ENCODE data around the gene TCEAL7. TPM values are rescaled to one million over a fixed set of nuclear protein-coding genes. Genes with fewer than 3 reads are reported as not detected.
"Not testable (repeated sequence)": the region's sequence is repeated elsewhere in the genome, so short reads cannot be mapped to it uniquely, and the experiment has no call there.

TCEAL7 gene
- total RNA-seq (10 to 100 TPM in 1 of 4 donors, 1 to 10 TPM in 2, under 1 TPM in 1; 0.78 to 11.8 (median 1.1) TPM), polyA plus RNA-seq (1 to 10 TPM; 1.3 to 1.4 (median 1.4) TPM)
- long read RNA-seq, donor 1, result 0 reads
- long read RNA-seq, donor 2, partial matches to known transcripts, result 0 of 1 reads
- long read RNA-seq, donor 2, other reads (novel, unspliced or antisense), result 0 of 1 reads

GRCh38 chrX:103329991-103330390 lies at the start of gene TCEAL7:
TSS of gene TCEAL7 (plus strand) at chrX:103330239. CDS start at chrX:103331404, 1,165 bp downstream.
- DNase-seq, result peak in 1 of 2 donors; percentile 44
- no peaks in the 10 kb centered on the region for H3K4me1 ChIP-seq
- intact Hi-C loops (cut with DNase I), result no loop called here
- no peaks in the 10 kb centered on the region for H3K9me3 ChIP-seq
- H3K27ac ChIP-seq, result no peak within 1 kb of the TSS
- no peak for TF ChIP-seq CTCF (IDR thresholded peaks at IDR 0.05)
- peak in 1 of 4 donors; percentile 42 for ATAC-seq
- H3K27me3 ChIP-seq (ENCODE audit: insufficient read depth in 3 of 3, low read length in 2 of 3), result peaks cover 0 to 41% (median 0%) of the 10 kb centered on the region in 3 donors
- WGBS, 3 donors, result 0 to 21% (median 8%) methylated on average over 7 to 11 of the region's 11 CpGs
- no peaks in the 10 kb centered on the region for H3K36me3 ChIP-seq (ENCODE audit: insufficient read depth in 1 of 2, low read depth in 1 of 2)
- H3K4me3 ChIP-seq, result peak within 1 kb of the TSS; percentile 30

GRCh38 chrX:103293118-103293517 lies 36.9 kb upstream of the TCEAL7 start:
- H3K4me3 ChIP-seq, result no peak overlapping the region
- no peak for TF ChIP-seq CTCF (IDR thresholded peaks at IDR 0.05)
- no peaks in the 10 kb centered on the region for H3K4me1 ChIP-seq
- DNase-seq (no peak), ATAC-seq (no peak)
- no peaks in the 10 kb centered on the region for H3K36me3 ChIP-seq (ENCODE audit: insufficient read depth in 1 of 2, low read depth in 1 of 2)
- 85 to 96% (median 95%) methylated on average over 2 of the region's 2 CpGs for WGBS, 3 donors
- intact Hi-C loops (cut with DNase I), result no loop called here
- H3K27ac ChIP-seq, result no peak overlapping the region
- peaks cover 12% of the 10 kb centered on the region for H3K9me3 ChIP-seq
- H3K27me3 ChIP-seq (ENCODE audit: insufficient read depth in 3 of 3, low read length in 2 of 3), result peaks cover 0 to 16% (median 0%) of the 10 kb centered on the region in 3 donors

GRCh38 chrX:103304705-103305104 lies 25.3 kb upstream of the TCEAL7 start:
- Histone ChIP-seq H3K27ac (no peak overlapping the region), H3K4me1 (no peaks in the 10 kb centered on the region), H3K9me3 (no peaks in the 10 kb centered on the region), H3K4me3 (no peak overlapping the region), H3K27me3 (ENCODE audit: insufficient read depth in 3 of 3, low read length in 2 of 3) (peaks cover 0 to 11% (median 0%) of the 10 kb centered on the region in 3 donors), H3K36me3 (ENCODE audit: insufficient read depth in 1 of 2, low read depth in 1 of 2) (no peaks in the 10 kb centered on the region)
- TF ChIP-seq CTCF (IDR thresholded peaks at IDR 0.05), result no peak
- intact Hi-C loops (cut with DNase I), result no loop called here
- ATAC-seq (no peak), DNase-seq (no peak)

GRCh38 chrX:103305666-103306065 lies 24.4 kb upstream of the TCEAL7 start:
- H3K27ac ChIP-seq; ATAC-seq; H3K4me3 ChIP-seq; H3K36me3 ChIP-seq (ENCODE audit: insufficient read depth in 1 of 2, low read depth in 1 of 2); H3K4me1 ChIP-seq; H3K9me3 ChIP-seq; intact Hi-C loops (cut with DNase I); DNase-seq: not testable (repeated sequence)
- H3K27me3 ChIP-seq (ENCODE audit: insufficient read depth in 3 of 3, low read length in 2 of 3), result peaks cover 0 to 20% (median 0%) of the 10 kb centered on the region in 3 donors
- WGBS, 3 donors, result 85 to 97% (median 94%) methylated on average over 4 of the region's 4 CpGs

GRCh38 chrX:103309860-103310554 lies 20.0 kb upstream of the TCEAL7 start:
- no peak for DNase-seq
- no peaks in the 10 kb centered on the region for H3K9me3 ChIP-seq
- no peak for ATAC-seq
- H3K36me3 ChIP-seq (ENCODE audit: insufficient read depth in 1 of 2, low read depth in 1 of 2), result no peaks in the 10 kb centered on the region
- no peaks in the 10 kb centered on the region for H3K4me1 ChIP-seq
- 22 to 55% (median 47%) methylated on average over 11 to 32 of the region's 32 CpGs for WGBS, 3 donors
- peak overlapping the region; percentile 57 for H3K4me3 ChIP-seq
- no peak for TF ChIP-seq CTCF (IDR thresholded peaks at IDR 0.05)
- H3K27me3 ChIP-seq (ENCODE audit: insufficient read depth in 3 of 3, low read length in 2 of 3), result peaks cover 0 to 26% (median 3%) of the 10 kb centered on the region in 3 donors
- intact Hi-C loops (cut with DNase I), result no loop called here
- H3K27ac ChIP-seq, result no peak overlapping the region

Data from psoas muscle (tissue), 8 donors.